Measurements from ENCODE around the gene TNK1.

Gene TNK1

GRCh38 chr17:7352503-7352889 is 28.4 kb upstream of the TNK1 start:
- peak overlapping the region; percentile 87 for H3K27ac ChIP-seq
- no peak for TF ChIP-seq ZFX (IDR thresholded peaks at IDR 0.05)
- peak; percentile 34; the same call in 1 of the 2 replicates for TF ChIP-seq CTCF (conservative IDR thresholded peaks at IDR 0.05)

GRCh38 chr17:7352910-7353635 is 27.8 kb upstream of the TNK1 start:
- peak overlapping the region; percentile 87; the same call in 1 of the 2 replicates for H3K27ac ChIP-seq

GRCh38 chr17:7354262-7354843 is 26.5 kb upstream of the TNK1 start:
- no peak overlapping the region for H3K27ac ChIP-seq
- TF ChIP-seq CTCF (conservative IDR thresholded peaks at IDR 0.05), result no peak
- TF ChIP-seq ZFX (IDR thresholded peaks at IDR 0.05), result no peak

More at GRCh38 chr17:7352910-7353635, 27.8 kb upstream of the TNK1 start:
- no peak for TF ChIP-seq ZFX (IDR thresholded peaks at IDR 0.05)
- no peak for TF ChIP-seq CTCF (conservative IDR thresholded peaks at IDR 0.05)

- H3K27ac ChIP-seq, result no peak within 1 kb of the TSS
- TF ChIP-seq CTCF (conservative IDR thresholded peaks at IDR 0.05) (no peak), ZFX (IDR thresholded peaks at IDR 0.05) (no peak)
Observed at GRCh38 chr17:7355053-7355452, 25.8 kb upstream of the TNK1 start, which contains the start of gene TMEM95. TSS of gene TMEM95 (plus strand) at chr17:7355156. CDS start at chr17:7355205, 49 bp downstream.

- H3K27ac ChIP-seq, result no peak overlapping the region
- no peak for TF ChIP-seq ZFX (IDR thresholded peaks at IDR 0.05)
- TF ChIP-seq CTCF (conservative IDR thresholded peaks at IDR 0.05), result no peak
Observed at GRCh38 chr17:7355573-7355972, 25.3 kb upstream of the TNK1 start.

- no peak overlapping the region for H3K27ac ChIP-seq
- TF ChIP-seq ZFX (IDR thresholded peaks at IDR 0.05) (no peak), CTCF (conservative IDR thresholded peaks at IDR 0.05) (peak; percentile 79)
Observed at GRCh38 chr17:7356072-7356549, 24.8 kb upstream of the TNK1 start.

- TF ChIP-seq ZFX (IDR thresholded peaks at IDR 0.05) (no peak), CTCF (conservative IDR thresholded peaks at IDR 0.05) (no peak)
Observed at GRCh38 chr17:7356756-7357155, 24.1 kb upstream of the TNK1 start.

More at GRCh38 chr17:7356756-7357155, 24.1 kb upstream of the TNK1 start:
- no peak overlapping the region for H3K27ac ChIP-seq

Data from C4-2B (cell line).